HepG2 (cell line): ENCODE data around the gene ARPC1B. TPM values are rescaled to one million over a fixed set of nuclear protein-coding genes. Genes with fewer than 3 reads are reported as not detected.

Source experiments
- ATAC-seq: fragments of 200-7000 bp; cut with Tn5 transposase; 3 replicates; pipeline ENCODE4 v1.9.1; 2020; ENCODE audit warnings: mild to moderate bottlenecking, moderate library complexity
- BruUV-seq: library from RNA; stranded (reverse); fragments of 400-500 nt; replicated peaks from 2 replicates; lab custom pipeline; 2021; lab: Mats Ljungman, UMichigan
- CTCF ChIA-PET: fragments of 300-600 bp; formaldehyde crosslinking; extraction: SDS; loops from one replicate; lab custom pipeline; 2021; ENCODE audit warnings: low total read pairs, inconsistent platforms, low intra/inter-chr PET ratio; lab: Yijun Ruan, JAX
- POLR2A ChIA-PET: fragments of 350-600 bp; sonication (Branson Sonifier 250); formaldehyde crosslinking; loops from one replicate; lab custom pipeline; 2020; ENCODE audit warnings: antibody characterized with exemption, inconsistent platforms; lab: Yijun Ruan, JAX
- DNase-seq: peaks from one replicate; pipeline ENCODE4 v3.0.0-alpha.2; 2015; ENCODE audit warnings: low spot score
- FAIRE-seq: peaks from 3 replicates; lab custom pipeline; 2011; peaks lifted over from hg19 to GRCh38; lab: Jason Lieb, UNC
- H2AFZ ChIP-seq: one replicate; pipeline ENCODE4 v1.6.1; 2011; ENCODE audit warnings: low read length, inconsistent platforms
- H3K27ac ChIP-seq: fragments of 300-600 bp; 3 replicates; pipeline ENCODE4 v1.8.0; 2011; ENCODE audit warnings: mixed run types, mild to moderate bottlenecking, mixed read lengths, low read length, inconsistent platforms; ENCODE audit not compliant: insufficient read depth; ENCODE audit errors: extremely low read length
- H3K27me3 ChIP-seq, 2 experiments: fragments of 200-600 bp in 1 of 2; 2 replicates in 1 of 2; 3 replicates in 1 of 2; pipeline versions ENCODE4 v1.6.0 to v1.8.0; 2011; ENCODE audit warnings: low read length in 2 of 2, mild to moderate bottlenecking in 2 of 2, moderate library complexity in 2 of 2, inconsistent platforms in 1 of 2; ENCODE audit not compliant: insufficient read depth in 2 of 2, control insufficient read depth in 1 of 2
- H3K36me3 ChIP-seq, 2 experiments: fragments of 200-600 bp in 1 of 2; replicated peaks in 1 of 2; 2 replicates in 1 of 2; 3 replicates in 1 of 2; pipeline versions ENCODE4 v1.5.1 to v1.8.0; 2011; ENCODE audit warnings: low read length in 2 of 2, inconsistent platforms in 1 of 2; ENCODE audit not compliant: insufficient read depth in 2 of 2, control insufficient read depth in 1 of 2
- H3K4me1 ChIP-seq: 2 replicates; pipeline ENCODE4 v1.5.1; 2012; ENCODE audit warnings: low read length, inconsistent platforms; ENCODE audit not compliant: insufficient read depth
- H3K4me2 ChIP-seq: 2 replicates; pipeline ENCODE4 v1.6.0; 2011; ENCODE audit warnings: low read depth, low read length, inconsistent platforms
- H3K4me3 ChIP-seq, 3 experiments: fragments of 200-600 bp in 1 of 3; sonication (generic), shearing (Covaris generic) in 1 of 3; replicated peaks in 1 of 3; 2 replicates each; pipeline ENCODE4 v1.5.1; 2011 to 2016; ENCODE audit warnings: low read length in 3 of 3, inconsistent platforms in 2 of 3, low read depth in 2 of 3, mild to moderate bottlenecking in 2 of 3, control low read depth in 1 of 3, mixed read lengths in 1 of 3; ENCODE audit not compliant: insufficient read depth in 1 of 3
- H3K79me2 ChIP-seq: one replicate; pipeline ENCODE4 v1.6.1; 2011; ENCODE audit warnings: low read length, inconsistent platforms; ENCODE audit not compliant: insufficient read depth
- H3K9ac ChIP-seq: 2 replicates; pipeline ENCODE4 v1.6.0; 2011; ENCODE audit warnings: mild to moderate bottlenecking, low read depth, low read length, inconsistent platforms; ENCODE audit not compliant: insufficient read depth
- H3K9me3 ChIP-seq: 2 replicates; pipeline ENCODE4 v1.5.1; 2012; ENCODE audit warnings: mild to moderate bottlenecking, low read length
- H4K20me1 ChIP-seq: 2 replicates; pipeline ENCODE4 v1.6.0; 2011; ENCODE audit warnings: inconsistent platforms, mild to moderate bottlenecking, low read length, moderate library complexity; ENCODE audit not compliant: insufficient read depth
- ADNP ChIP-seq: sonication (generic); formaldehyde crosslinking; IDR thresholded peaks from 2 replicates; pipeline ENCODE4 v1.4.0; 2020; ENCODE audit warnings: missing genetic modification reagents
- CBFB ChIP-seq: sonication (generic); formaldehyde crosslinking; IDR thresholded peaks from 2 replicates; pipeline ENCODE4 v1.4.0; 2020; ENCODE audit warnings: missing genetic modification reagents
- KDM1A ChIP-seq: IDR thresholded peaks from 2 replicates; pipeline ENCODE4 v1.6.1; 2016; ENCODE audit warnings: missing compliant biosample characterization
- POLR2A ChIP-seq, 2 experiments: IDR thresholded peaks; 2 replicates each; pipeline ENCODE4 v1.6.1; 2011; ENCODE audit warnings: low read depth in 2 of 2, low read length in 2 of 2, mild to moderate bottlenecking in 1 of 2, moderate library complexity in 1 of 2; ENCODE audit not compliant: insufficient read depth in 1 of 2
- POLR2G ChIP-seq: fragments of 200-400 bp; formaldehyde crosslinking; IDR thresholded peaks from 2 replicates; pipeline ENCODE4 v1.6.1; 2018; ENCODE audit warnings: mild to moderate bottlenecking, low read depth, low read length, moderate library complexity
- TARDBP ChIP-seq: sonication (generic); formaldehyde crosslinking; IDR thresholded peaks from 2 replicates; pipeline ENCODE4 v1.8.0; 2022; ENCODE audit warnings: mild to moderate bottlenecking, missing genetic modification reagents
- ZMYM3 ChIP-seq: sonication (generic); formaldehyde crosslinking; IDR thresholded peaks from 2 replicates; pipeline ENCODE4 v1.5.1; 2020; ENCODE audit warnings: mild to moderate bottlenecking, missing genetic modification reagents
- ZNF263 ChIP-seq: sonication (generic); formaldehyde crosslinking; IDR thresholded peaks from 2 replicates; pipeline ENCODE4 v1.4.0; 2020; ENCODE audit warnings: missing genetic modification reagents
- ZNF282 ChIP-seq: fragments of 450-650 bp; IDR thresholded peaks from 2 replicates; pipeline ENCODE4 v1.6.1; 2018; ENCODE audit not compliant: partially characterized antibody
- ZNF441 ChIP-seq: sonication (generic); formaldehyde crosslinking; IDR thresholded peaks from 2 replicates; pipeline ENCODE4 v1.7.0; 2021; ENCODE audit warnings: missing genetic modification reagents, borderline replicate concordance
- ZNF607 ChIP-seq: sonication (generic); formaldehyde crosslinking; IDR thresholded peaks from 2 replicates; pipeline ENCODE4 v1.5.1; 2020; ENCODE audit warnings: missing genetic modification reagents, mild to moderate bottlenecking, borderline replicate concordance
- ZNF629 ChIP-seq: sonication (generic); formaldehyde crosslinking; conservative IDR thresholded peaks from 2 replicates; pipeline ENCODE4 v1.5.0; 2020; ENCODE audit warnings: missing genetic modification reagents
- ZNF660 ChIP-seq: sonication (generic); formaldehyde crosslinking; IDR thresholded peaks from 2 replicates; pipeline ENCODE4 v1.5.1; 2020; ENCODE audit warnings: mild to moderate bottlenecking, low read depth, missing genetic modification reagents, borderline replicate concordance
- WGBS: methylation state at CpG from one replicate; pipeline ENCODE4 v1.1.6; 2017; ENCODE audit warnings: low lambda C conversion rate; 5-methylcytosine and 5-hydroxymethylcytosine counted together
- in situ Hi-C: cut with HindIII; loops from 2 replicates; pipeline ENCODE4 v1.10.0; 2017; ENCODE audit warnings: low pct_unique_long_range_greater_than_20kb; ENCODE audit not compliant: extremely low pct_ligation_motif_present
- intact Hi-C: fragments of 100-400 bp; cut with micrococcal nuclease; formaldehyde crosslinking; loops from one replicate; pipeline ENCODE4 v1.10.0; 2022; ENCODE audit not compliant: unreplicated experiment
- polyA plus RNA-seq, 8 experiments: library from polyadenylated mRNA; depleted of rRNA in 3 of 8; stranded (reverse) in 7 of 8; unstranded in 1 of 8; fragments of >200 nt; fragmentation: Illumina TruSeq in 4 of 8; extraction: Trizol in 4 of 8; gene quantifications; 2 replicates each; pipeline versions ENCODE4 v1.2.1 to v1.2.3, GENCODE V29; 2011 to 2016; ENCODE audit warnings: low read depth in 4 of 8, missing spikeins in 1 of 8, mixed read lengths in 1 of 8; ENCODE audit not compliant: insufficient read depth in 1 of 8
- total RNA-seq, 5 experiments: library from RNA; depleted of rRNA; stranded (reverse); fragments of >200 nt; fragmentation: Illumina TruSeq; extraction: Trizol; gene quantifications; 2 replicates each; pipeline ENCODE4 v1.2.3, GENCODE V29; 2016; ENCODE audit warnings: low read depth in 1 of 5
- TF ChIP-seq, protein P1 (sequence below): fragments of 450-650 bp; IDR thresholded peaks from 2 replicates; pipeline ENCODE4 v1.6.1; 2017; ENCODE audit warnings: mild to moderate bottlenecking
- TF ChIP-seq, protein P2 (sequence below): sonication (generic); formaldehyde crosslinking; IDR thresholded peaks from 2 replicates; pipeline ENCODE4 v1.8.0; 2023; ENCODE audit warnings: mild to moderate bottlenecking, missing genetic modification reagents

The ARPC1B gene
- total and polyA plus RNA-seq, 2 of the 13 experiments (the other 11 are each of a cell fraction or from before 2014, with no cell fraction given): 72.9 to 89.1 TPM

- Histone ChIP-seq H3K79me2 (peaks cover 19% of the 10 kb centered on the region), H3K4me3 (no peak overlapping the region), H3K9me3 (no peaks in the 10 kb centered on the region), H3K27me3 (no peaks in the 10 kb centered on the region)
- POLR2A ChIA-PET: no interaction called here
- intact Hi-C loops: no loop called here
- CTCF ChIA-PET: no interaction called here
- WGBS: 97% methylated on average over 10 of the region's 13 CpGs
- TF ChIP-seq TARDBP (CRISPR knock-in tag) (0 out of 2 replicates have a peak, but pooled peaks have one; percentile 23), POLR2G (0 out of 2 replicates have a peak, but pooled peaks have one; percentile 36), ZMYM3 (CRISPR knock-in tag) (peak; percentile 37; the same call in 1 of the 2 replicates), ZNF441 (CRISPR knock-in tag) (no peak), ZNF660 (CRISPR knock-in tag) (no peak), KDM1A (no peak), POLR2A (IDR thresholded peaks at IDR 0.05; ENCODE audit: insufficient read depth in 1 of 2, low read depth in 2 of 2, low read length in 2 of 2) (peak in 1 of 2 experiments; percentile 13; a peak in 1 of 4 replicates), ZNF263 (no peak), ZNF282 (no peak), ZNF607 (CRISPR knock-in tag) (no peak), ADNP (CRISPR knock-in tag) (0 out of 2 replicates have a peak, but pooled peaks have one; percentile 25), CBFB (CRISPR knock-in tag) (no peak), ZNF629 (CRISPR knock-in tag) (peak; percentile 87)
- TF ChIP-seq, protein P1, sequence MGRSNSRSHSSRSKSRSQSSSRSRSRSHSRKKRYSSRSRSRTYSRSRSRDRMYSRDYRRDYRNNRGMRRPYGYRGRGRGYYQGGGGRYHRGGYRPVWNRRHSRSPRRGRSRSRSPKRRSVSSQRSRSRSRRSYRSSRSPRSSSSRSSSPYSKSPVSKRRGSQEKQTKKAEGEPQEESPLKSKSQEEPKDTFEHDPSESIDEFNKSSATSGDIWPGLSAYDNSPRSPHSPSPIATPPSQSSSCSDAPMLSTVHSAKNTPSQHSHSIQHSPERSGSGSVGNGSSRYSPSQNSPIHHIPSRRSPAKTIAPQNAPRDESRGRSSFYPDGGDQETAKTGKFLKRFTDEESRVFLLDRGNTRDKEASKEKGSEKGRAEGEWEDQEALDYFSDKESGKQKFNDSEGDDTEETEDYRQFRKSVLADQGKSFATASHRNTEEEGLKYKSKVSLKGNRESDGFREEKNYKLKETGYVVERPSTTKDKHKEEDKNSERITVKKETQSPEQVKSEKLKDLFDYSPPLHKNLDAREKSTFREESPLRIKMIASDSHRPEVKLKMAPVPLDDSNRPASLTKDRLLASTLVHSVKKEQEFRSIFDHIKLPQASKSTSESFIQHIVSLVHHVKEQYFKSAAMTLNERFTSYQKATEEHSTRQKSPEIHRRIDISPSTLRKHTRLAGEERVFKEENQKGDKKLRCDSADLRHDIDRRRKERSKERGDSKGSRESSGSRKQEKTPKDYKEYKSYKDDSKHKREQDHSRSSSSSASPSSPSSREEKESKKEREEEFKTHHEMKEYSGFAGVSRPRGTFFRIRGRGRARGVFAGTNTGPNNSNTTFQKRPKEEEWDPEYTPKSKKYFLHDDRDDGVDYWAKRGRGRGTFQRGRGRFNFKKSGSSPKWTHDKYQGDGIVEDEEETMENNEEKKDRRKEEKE: no peak
- TF ChIP-seq, protein P2, sequence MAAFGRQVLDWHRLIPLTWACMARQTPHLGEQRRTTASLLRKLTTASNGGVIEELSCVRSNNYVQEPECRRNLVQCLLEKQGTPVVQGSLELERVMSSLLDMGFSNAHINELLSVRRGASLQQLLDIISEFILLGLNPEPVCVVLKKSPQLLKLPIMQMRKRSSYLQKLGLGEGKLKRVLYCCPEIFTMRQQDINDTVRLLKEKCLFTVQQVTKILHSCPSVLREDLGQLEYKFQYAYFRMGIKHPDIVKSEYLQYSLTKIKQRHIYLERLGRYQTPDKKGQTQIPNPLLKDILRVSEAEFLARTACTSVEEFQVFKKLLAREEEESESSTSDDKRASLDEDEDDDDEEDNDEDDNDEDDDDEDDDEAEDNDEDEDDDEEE (CRISPR knock-in tag): no peak
- TF ChIP-seq, all 625 proteins: peak for 6
- Histone ChIP-seq H3K9ac (no peak overlapping the region), H3K4me2 (no peak overlapping the region), H3K36me3 (peaks cover 7 to 24% of the 10 kb centered on the region in 2 experiments), H2AFZ (no peak overlapping the region), H3K4me1 (peaks cover 36% of the 10 kb centered on the region), H4K20me1 (peaks cover 8% of the 10 kb centered on the region; the same call in 1 of the 2 replicates), H3K27ac (no peak overlapping the region)
- in situ Hi-C loops: no loop called here
- FAIRE-seq: no peak
- no TSS peak for BruUV-seq
- DNase-seq: no peak
- ATAC-seq: no peak
These were observed 9.4 kb downstream of the ARPC1B start for GRCh38 chr7:99383791-99384370.
